Gastroesophageal sphincter (tissue), 4 donors: ENCODE results near the gene TCN1. TPM values are rescaled to one million over a fixed set of nuclear protein-coding genes. Genes with fewer than 3 reads are reported as not detected.
"Not testable (repeated sequence)": the region's sequence is repeated elsewhere in the genome, so short reads cannot be mapped to it uniquely, and the experiment has no call there.

Source experiments
- ATAC-seq: fragments of 150-250 bp; one replicate; pipeline ENCODE4 v1.9.1; 2016; ENCODE audit warnings: mild to moderate bottlenecking, moderate library complexity
- H3K27ac ChIP-seq, 4 donors: fragments of 200-600 bp; sonication (generic) in 3 of 4; 1 replicate in 3 of 4; 2 replicates in 1 of 4; pipeline ENCODE4 v1.5.1; 2016 to 2019
- H3K27me3 ChIP-seq: fragments of 200-600 bp; sonication (generic); one replicate; pipeline ENCODE4 v1.5.1; 2019
- H3K36me3 ChIP-seq, 2 donors: fragments of 200-600 bp; sonication (generic); one replicate each; pipeline ENCODE4 v1.5.1; 2019; ENCODE audit warnings: control low read depth in 1 of 2
- H3K4me1 ChIP-seq, 3 donors: fragments of 200-600 bp; sonication (generic); 1 replicate in 2 of 3; 2 replicates in 1 of 3; pipeline ENCODE4 v1.5.1; 2016 to 2019; ENCODE audit warnings: control low read depth in 2 of 3
- H3K4me3 ChIP-seq, 2 donors: fragments of 200-600 bp; sonication (generic); one replicate each; pipeline ENCODE4 v1.5.1; 2019; ENCODE audit warnings: mild to moderate bottlenecking in 1 of 2, moderate library complexity in 1 of 2
- H3K9me3 ChIP-seq, 3 donors: fragments of 200-600 bp; sonication (generic); one replicate each; pipeline ENCODE4 v1.5.1; 2017 to 2019; ENCODE audit warnings: control low read depth in 2 of 3
- CTCF ChIP-seq, 4 experiments: fragments of 200-600 bp in 2 of 4; fragments of 450-650 bp in 2 of 4; sonication (generic) in 1 of 4; IDR thresholded peaks; one replicate each; pipeline ENCODE4 v1.5.1; 2017 to 2019; ENCODE audit warnings: antibody characterized with exemption in 4 of 4, mild to moderate bottlenecking in 2 of 4, moderate library complexity in 2 of 4
- EP300 ChIP-seq: sonication (generic); formaldehyde crosslinking; IDR thresholded peaks from one replicate; pipeline ENCODE4 v1.6.1; 2017; ENCODE audit warnings: antibody characterized with exemption, mild to moderate bottlenecking
- POLR2A ChIP-seq, 2 donors: fragments of 450-650 bp; IDR thresholded peaks; one replicate each; pipeline ENCODE4 v1.6.1; 2017; ENCODE audit warnings: antibody characterized with exemption in 2 of 2, mild to moderate bottlenecking in 2 of 2, moderate library complexity in 1 of 2
- POLR2AphosphoS5 ChIP-seq: sonication (generic); formaldehyde crosslinking; IDR thresholded peaks from one replicate; pipeline ENCODE4 v1.6.1; 2017; ENCODE audit warnings: antibody characterized with exemption
- WGBS, 2 donors: methylation state at CpG; one replicate each; pipeline ENCODE4 v1.1.5; 2018; ENCODE audit warnings: low coverage in 1 of 2; 5-methylcytosine and 5-hydroxymethylcytosine counted together
- total RNA-seq, 4 donors: library from RNA; depleted of rRNA; stranded (reverse); fragments of >200 nt; gene quantifications; one replicate each; pipeline ENCODE4 v1.1.0, GENCODE V29; 2016

TCN1 gene
- total RNA-seq, 4 donors from 2014 or later: 23.8 TPM; not detected in 3

GRCh38 chr11:59898650-59899049, 32.4 kb upstream of the TCN1 start:
- TF ChIP-seq POLR2A (IDR thresholded peaks at IDR 0.05) (no peak), POLR2AphosphoS5 (no peak), CTCF (IDR thresholded peaks at IDR 0.05) (no peak), EP300 (no peak)
- no peaks in the 10 kb centered on the region for H3K9me3 ChIP-seq
- H3K4me3 ChIP-seq: no peak overlapping the region
- peaks cover 0 to 7% (median 0%) of the 10 kb centered on the region in 3 donors for H3K4me1 ChIP-seq
- H3K27ac ChIP-seq: no peak overlapping the region
- 84 to 94% methylated on average over 3 to 7 of the region's 7 CpGs for WGBS, 2 donors
- no peaks in the 10 kb centered on the region for H3K27me3 ChIP-seq
- H3K36me3 ChIP-seq: no peaks in the 10 kb centered on the region
- ATAC-seq: no peak

- TF ChIP-seq POLR2A (IDR thresholded peaks at IDR 0.05): no peak
- TF ChIP-seq CTCF (IDR thresholded peaks at IDR 0.05): no peak
- no peak for TF ChIP-seq EP300
- no peak for TF ChIP-seq POLR2AphosphoS5
- Histone ChIP-seq H3K27me3 (no peaks in the 10 kb centered on the region), H3K36me3 (no peaks in the 10 kb centered on the region), H3K4me3 (no peak overlapping the region), H3K9me3 (no peaks in the 10 kb centered on the region), H3K4me1 (peaks cover 0 to 7% (median 0%) of the 10 kb centered on the region in 3 donors), H3K27ac (no peak overlapping the region)
- ATAC-seq: no peak
- 96% methylated on average over 15 to 25 of the region's 31 CpGs for WGBS, 2 donors
These were observed 31.8 kb upstream of the TCN1 start for GRCh38 chr11:59898046-59898445.

- Histone ChIP-seq H3K27ac (no peak overlapping the region), H3K36me3 (no peaks in the 10 kb centered on the region), H3K4me3 (no peak overlapping the region), H3K27me3 (no peaks in the 10 kb centered on the region), H3K4me1 (no peaks in the 10 kb centered on the region), H3K9me3 (peaks cover 0 to 18% (median 0%) of the 10 kb centered on the region in 3 donors)
- TF ChIP-seq EP300: no peak
- TF ChIP-seq POLR2AphosphoS5: no peak
- TF ChIP-seq POLR2A (IDR thresholded peaks at IDR 0.05): no peak
- TF ChIP-seq CTCF (IDR thresholded peaks at IDR 0.05): no peak
- no peak for ATAC-seq
- 83 to 100% methylated on average over 1 of the region's 1 CpG for WGBS, 2 donors
These were observed 28.3 kb upstream of the TCN1 start for GRCh38 chr11:59894616-59895015.

GRCh38 chr11:59891781-59892181, 25.5 kb upstream of the TCN1 start:
- ATAC-seq: no peak
- no CpG with 5 or more reads among the region's 4 CpGs for WGBS, 2 donors
- H3K36me3 ChIP-seq: no peaks in the 10 kb centered on the region
- H3K27me3 ChIP-seq: no peaks in the 10 kb centered on the region
- H3K27ac ChIP-seq: no peak overlapping the region
- H3K4me1 ChIP-seq: no peaks in the 10 kb centered on the region
- H3K4me3 ChIP-seq: no peak overlapping the region
- TF ChIP-seq POLR2AphosphoS5: no peak
- TF ChIP-seq POLR2A (IDR thresholded peaks at IDR 0.05): no peak
- no peak for TF ChIP-seq CTCF (IDR thresholded peaks at IDR 0.05)
- no peak for TF ChIP-seq EP300
- H3K9me3 ChIP-seq: peaks cover 0 to 43% (median 0%) of the 10 kb centered on the region in 3 donors

GRCh38 chr11:59887156-59887555, 20.9 kb upstream of the TCN1 start:
- not testable (repeated sequence) for H3K27me3 ChIP-seq, ATAC-seq, H3K36me3 ChIP-seq, H3K4me3 ChIP-seq, H3K27ac ChIP-seq, H3K4me1 ChIP-seq
- H3K9me3 ChIP-seq: peaks cover 0 to 43% (median 0%) of the 10 kb centered on the region in 3 donors

- 93 to 100% methylated on average over 1 of the region's 1 CpG for WGBS, 2 donors
- no peak overlapping the region for H3K27ac ChIP-seq
These were observed 17.3 kb upstream of the TCN1 start for GRCh38 chr11:59883597-59883996.

More at GRCh38 chr11:59883597-59883996, 17.3 kb upstream of the TCN1 start:
- Histone ChIP-seq H3K27me3 (no peaks in the 10 kb centered on the region), H3K36me3 (no peaks in the 10 kb centered on the region), H3K9me3 (peaks cover 0 to 15% (median 0%) of the 10 kb centered on the region in 3 donors), H3K4me3 (no peak overlapping the region), H3K4me1 (no peaks in the 10 kb centered on the region)
- no peak for TF ChIP-seq POLR2A (IDR thresholded peaks at IDR 0.05)
- no peak for TF ChIP-seq EP300
- TF ChIP-seq CTCF (IDR thresholded peaks at IDR 0.05): no peak
- no peak for TF ChIP-seq POLR2AphosphoS5
- ATAC-seq: no peak
